K562 (cell line): ENCODE measurements around the gene TMEM11. TPM values are rescaled to one million over a fixed set of nuclear protein-coding genes. Genes with fewer than 3 reads are reported as not detected.

ENCODE experiments used
- ATAC-seq: fragments of 200-7000 bp; cut with Tn5 transposase; 3 replicates; pipeline ENCODE4 v1.9.1; 2020; ENCODE audit warnings: moderate library complexity
- BruUV-seq: library from RNA; stranded (reverse); fragments of 400-500 nt; replicated peaks from 2 replicates; lab custom pipeline; 2021; lab: Mats Ljungman, UMichigan
- CTCF ChIA-PET: fragments of 300-600 bp; formaldehyde crosslinking; extraction: SDS; loops from one replicate; lab custom pipeline; 2021; ENCODE audit warnings: low intra/inter-chr PET ratio; lab: Yijun Ruan, JAX
- POLR2A ChIA-PET: fragments of 300-600, 350-650 bp; sonication (Branson Sonifier 250); formaldehyde crosslinking; extraction: SDS; loops from one replicate; lab custom pipeline; 2021; ENCODE audit warnings: antibody characterized with exemption, inconsistent platforms; lab: Yijun Ruan, JAX
- DNase-seq, 4 experiments: peaks; one replicate each; pipeline versions ENCODE4 v3.0.0 to v3.0.0-alpha.2; 2011 to 2018; ENCODE audit warnings: low spot score in 3 of 4, mixed read lengths in 3 of 4; ENCODE audit errors: extremely low read depth in 1 of 4
- FAIRE-seq: peaks from 2 replicates; lab custom pipeline; 2011; peaks lifted over from hg19 to GRCh38; lab: Jason Lieb, UNC
- H2AFZ ChIP-seq: 2 replicates; pipeline ENCODE4 v1.6.0; 2011; ENCODE audit warnings: low read depth, low read length, control low read depth, inconsistent platforms
- H3K27ac ChIP-seq: fragments of 200-600 bp; 3 replicates; pipeline ENCODE4 v1.8.0; 2011; ENCODE audit warnings: low read depth, mild to moderate bottlenecking, control low read depth, inconsistent platforms, low read length, moderate library complexity, mixed read lengths; ENCODE audit errors: extremely low read depth
- H3K27me3 ChIP-seq, 2 experiments: fragments of 300-600 bp in 1 of 2; 2 replicates in 1 of 2; 3 replicates in 1 of 2; pipeline versions ENCODE4 v1.6.0 to v1.8.0; 2011; ENCODE audit warnings: inconsistent platforms in 2 of 2, low read length in 2 of 2, mild to moderate bottlenecking in 1 of 2, mixed read lengths in 1 of 2, moderate library complexity in 1 of 2; ENCODE audit not compliant: control insufficient read depth in 2 of 2, insufficient read depth in 2 of 2
- H3K36me3 ChIP-seq: fragments of 300-600 bp; 3 replicates; pipeline ENCODE4 v1.8.0; 2011; ENCODE audit warnings: mild to moderate bottlenecking, low read length, inconsistent platforms; ENCODE audit not compliant: control insufficient read depth, insufficient read depth
- H3K4me1 ChIP-seq, 2 experiments: fragments of 200-600 bp in 1 of 2; replicated peaks in 1 of 2; 2 replicates in 1 of 2; 3 replicates in 1 of 2; pipeline versions ENCODE4 v1.5.1 to v1.8.0; 2011; ENCODE audit warnings: inconsistent platforms in 2 of 2, low read length in 2 of 2, mild to moderate bottlenecking in 1 of 2, mixed read lengths in 1 of 2, moderate library complexity in 1 of 2; ENCODE audit not compliant: control insufficient read depth in 2 of 2, insufficient read depth in 2 of 2
- H3K4me2 ChIP-seq: 2 replicates; pipeline ENCODE4 v1.6.1; 2011; ENCODE audit warnings: low read length, control low read depth, inconsistent platforms, mixed read lengths; ENCODE audit not compliant: insufficient read depth
- H3K4me3 ChIP-seq: fragments of 200-600 bp; sonication (generic), shearing (Covaris generic); 2 replicates; pipeline ENCODE4 v1.5.1; 2016; ENCODE audit warnings: control low read depth, inconsistent platforms
- H3K79me2 ChIP-seq: fragments of 200-600 bp; 3 replicates; pipeline ENCODE4 v1.8.0; 2011; ENCODE audit warnings: low read length, inconsistent platforms; ENCODE audit not compliant: control insufficient read depth, insufficient read depth
- H3K9ac ChIP-seq, 2 experiments: 2 replicates each; pipeline versions ENCODE4 v1.6.0 to v1.6.1; 2011; ENCODE audit warnings: low read depth in 2 of 2, low read length in 2 of 2, control low read depth in 1 of 2, inconsistent platforms in 1 of 2, mild to moderate bottlenecking in 1 of 2, mixed read lengths in 1 of 2; ENCODE audit not compliant: insufficient read depth in 1 of 2
- H3K9me1 ChIP-seq: one replicate; pipeline ENCODE4 v1.6.0; 2011; ENCODE audit warnings: inconsistent platforms, mild to moderate bottlenecking, low read length, moderate library complexity; ENCODE audit not compliant: control insufficient read depth, insufficient read depth
- H3K9me3 ChIP-seq: replicated peaks from 2 replicates; pipeline ENCODE4 v1.5.1; 2011; ENCODE audit warnings: low read depth, low read length, inconsistent platforms; ENCODE audit not compliant: control insufficient read depth, insufficient read depth
- H4K20me1 ChIP-seq: replicated peaks from 2 replicates; pipeline ENCODE4 v1.6.1; 2011; ENCODE audit warnings: low read length, inconsistent platforms, mixed read lengths; ENCODE audit not compliant: control insufficient read depth, insufficient read depth
- ATF7 ChIP-seq: fragments of 450-650 bp; IDR thresholded peaks from 2 replicates; pipeline ENCODE4 v1.7.1; 2014; ENCODE audit warnings: mild to moderate bottlenecking, moderate library complexity
- KDM1A ChIP-seq, 2 experiments: fragments of 450-650 bp; IDR thresholded peaks; 2 replicates each; pipeline ENCODE4 v1.6.1; 2016; ENCODE audit warnings: mild to moderate bottlenecking in 2 of 2
- L3MBTL2 ChIP-seq: fragments of 450-650 bp; IDR thresholded peaks from 2 replicates; pipeline ENCODE4 v1.6.1; 2016; ENCODE audit warnings: mild to moderate bottlenecking, moderate library complexity
- NRF1 ChIP-seq, 2 experiments: fragments of 450-650 bp; IDR thresholded peaks in 1 of 2; conservative IDR thresholded peaks in 1 of 2; 2 replicates each; pipeline ENCODE4 v1.6.1; 2014; ENCODE audit warnings: mild to moderate bottlenecking in 2 of 2
- POLR2AphosphoS2 ChIP-seq: IDR thresholded peaks from 2 replicates; pipeline ENCODE4 v1.6.1; 2012; ENCODE audit warnings: low read length, improper control_type of control experiment
- RBM25 ChIP-seq: fragments of 200-400 bp; formaldehyde crosslinking; IDR thresholded peaks from 2 replicates; pipeline ENCODE4 v1.6.1; 2018; ENCODE audit warnings: low read length, low read depth, moderate library complexity; ENCODE audit not compliant: severe bottlenecking
- RCOR1 ChIP-seq, 2 experiments: IDR thresholded peaks; 2 replicates each; pipeline ENCODE4 v1.6.1; 2012; ENCODE audit warnings: low read depth in 2 of 2, low read length in 2 of 2, borderline replicate concordance in 1 of 2, improper control_type of control experiment in 1 of 2
- ZEB2 ChIP-seq: fragments of 450-650 bp; IDR thresholded peaks from 2 replicates; pipeline ENCODE4 v1.6.1; 2016
- ZNF644 ChIP-seq: fragments of 200-800 bp; sonication (Bioruptor generic); IDR thresholded peaks from 2 replicates; pipeline ENCODE4 v1.6.1; 2016; ENCODE audit warnings: low read depth, missing genetic modification characterization, missing compliant biosample characterization
- ZNF696 ChIP-seq: fragments of 250-450 bp; sonication (Bioruptor Pico); conservative IDR thresholded peaks from 2 replicates; pipeline ENCODE4 v1.4.0; 2020; ENCODE audit warnings: mild to moderate bottlenecking, moderate library complexity
- WGBS: fragments of 100-300 bp; shearing (Covaris generic); methylation state at CpG from one replicate; pipeline ENCODE4 v1.1.6; 2016; ENCODE audit warnings: low coverage, mixed read lengths; ENCODE audit not compliant: insufficient coverage; ENCODE audit errors: missing lambda C conversion rate; 5-methylcytosine and 5-hydroxymethylcytosine counted together
- in situ Hi-C: fragments of 300-500 bp; cut with MboI; formaldehyde crosslinking; loops from 4 replicates; pipeline ENCODE4 v1.15.0; 2018; ENCODE audit warnings: inconsistent platforms, mixed read lengths
- intact Hi-C: fragments of 100-400 bp; cut with micrococcal nuclease; formaldehyde crosslinking; loops from 2 replicates; pipeline ENCODE4 v1.14.2; 2022
- polyA plus RNA-seq, 8 experiments: library from polyadenylated mRNA; depleted of rRNA in 4 of 8; stranded (reverse) in 5 of 8; unstranded in 3 of 8; fragments of >200 nt; fragmentation: Nextera tagmentation in 2 of 8; fragmentation: Illumina TruSeq in 1 of 8; extraction: Ambion mirVana in 2 of 8; extraction: Trizol in 1 of 8; gene quantifications; 2 replicates each; pipeline versions ENCODE4 v1.2.1 to v1.2.3, GENCODE V29; 2011 to 2014; ENCODE audit warnings: inconsistent platforms in 1 of 8, missing spikeins in 1 of 8
- total RNA-seq, 7 experiments: library from RNA; depleted of rRNA in 6 of 7; stranded (reverse); fragments of >200 nt in 6 of 7; fragmentation: Illumina TruSeq in 2 of 7; extraction: Trizol in 2 of 7; gene quantifications; 2 replicates each; pipeline versions ENCODE4 v1.2.1 to v1.2.3, GENCODE V29; 2011 to 2021; ENCODE audit warnings: low replicate concordance in 1 of 7
- TF ChIP-seq, protein P1 (sequence below): sonication (generic); formaldehyde crosslinking; IDR thresholded peaks from 2 replicates; pipeline ENCODE4 v1.8.0; 2022; ENCODE audit warnings: mild to moderate bottlenecking, low read depth, missing genetic modification reagents
- TF ChIP-seq, protein P2 (sequence below): sonication (generic); formaldehyde crosslinking; IDR thresholded peaks from 2 replicates; pipeline ENCODE4 v1.8.1; 2023; ENCODE audit warnings: mild to moderate bottlenecking, missing genetic modification reagents
- TF ChIP-seq, protein P3 (sequence below): sonication (generic); formaldehyde crosslinking; IDR thresholded peaks from 2 replicates; pipeline ENCODE4 v1.8.0; 2022; ENCODE audit warnings: missing genetic modification reagents, mild to moderate bottlenecking, moderate library complexity, borderline replicate concordance

Gene TMEM11
- total and polyA plus RNA-seq, 9 of the 15 experiments (the other 6 are each of a cell fraction or from before 2014, with no cell fraction given), result 12.0 to 40.7 (median 30.0) TPM

DNA sequence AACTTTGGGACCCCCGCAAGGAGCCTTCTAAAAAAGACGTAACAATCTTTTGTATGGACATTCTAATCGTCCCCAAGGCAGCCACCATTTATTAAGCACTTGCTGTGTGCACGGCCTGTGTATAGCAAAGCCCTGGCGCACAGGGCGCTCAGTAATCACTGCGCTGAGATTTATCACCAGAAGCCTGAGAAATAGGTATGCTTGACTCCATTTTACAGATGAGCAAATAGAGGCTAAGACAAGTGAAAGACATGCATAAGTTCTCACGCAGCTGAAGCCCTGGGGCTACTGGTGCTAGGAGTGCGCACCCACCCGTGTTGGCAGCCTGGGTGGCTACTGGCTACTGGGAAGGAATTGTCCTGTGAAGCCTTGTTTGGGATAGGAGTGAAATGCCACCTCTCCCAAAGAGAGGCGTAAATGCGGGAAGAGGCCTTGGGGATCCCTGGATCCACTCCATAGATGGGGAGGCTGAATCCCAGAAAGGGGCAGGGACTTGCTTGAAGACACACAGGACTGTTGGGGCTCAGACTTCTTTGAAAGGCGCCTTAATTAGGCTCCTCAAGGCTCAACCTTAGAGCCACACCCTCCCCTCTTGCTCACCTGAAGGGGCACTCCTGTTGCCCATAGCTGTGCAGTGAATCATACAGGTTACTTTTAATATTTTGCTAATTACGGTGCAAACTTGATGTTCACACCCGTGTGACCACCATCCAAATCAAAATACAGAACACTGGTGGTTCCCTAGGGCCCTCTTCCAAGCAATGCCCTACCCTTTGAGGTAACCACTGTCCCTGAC is 39.9 kb upstream of the TMEM11 start:
- in situ Hi-C loops, result no loop called here
- POLR2A ChIA-PET, result no interaction called here
- peak; percentile 28 for ATAC-seq
- TF ChIP-seq, protein P1, sequence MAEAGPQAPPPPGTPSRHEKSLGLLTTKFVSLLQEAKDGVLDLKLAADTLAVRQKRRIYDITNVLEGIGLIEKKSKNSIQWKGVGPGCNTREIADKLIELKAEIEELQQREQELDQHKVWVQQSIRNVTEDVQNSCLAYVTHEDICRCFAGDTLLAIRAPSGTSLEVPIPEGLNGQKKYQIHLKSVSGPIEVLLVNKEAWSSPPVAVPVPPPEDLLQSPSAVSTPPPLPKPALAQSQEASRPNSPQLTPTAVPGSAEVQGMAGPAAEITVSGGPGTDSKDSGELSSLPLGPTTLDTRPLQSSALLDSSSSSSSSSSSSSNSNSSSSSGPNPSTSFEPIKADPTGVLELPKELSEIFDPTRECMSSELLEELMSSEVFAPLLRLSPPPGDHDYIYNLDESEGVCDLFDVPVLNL (CRISPR knock-in tag), result no peak
- no peak for TF ChIP-seq ZNF696 (CRISPR knock-in tag)
- peak; percentile 66 for TF ChIP-seq RBM25
- TF ChIP-seq NRF1 (conservative IDR thresholded peaks at IDR 0.05 in 1 of 2, IDR thresholded peaks at IDR 0.05 in 1 of 2), result 0 out of 4 replicates have a peak, but pooled peaks of 1 of the 2 experiments have one; percentile 10
- TF ChIP-seq ZEB2, result no peak
- TF ChIP-seq RCOR1 (IDR thresholded peaks at IDR 0.05; ENCODE audit: borderline replicate concordance in 1 of 2, low read depth in 2 of 2, low read length in 2 of 2), result peak in 1 of 2 experiments; percentile 75; a peak in 2 of 4 replicates
- TF ChIP-seq ZNF644 (tag), result no peak
- TF ChIP-seq, protein P2, sequence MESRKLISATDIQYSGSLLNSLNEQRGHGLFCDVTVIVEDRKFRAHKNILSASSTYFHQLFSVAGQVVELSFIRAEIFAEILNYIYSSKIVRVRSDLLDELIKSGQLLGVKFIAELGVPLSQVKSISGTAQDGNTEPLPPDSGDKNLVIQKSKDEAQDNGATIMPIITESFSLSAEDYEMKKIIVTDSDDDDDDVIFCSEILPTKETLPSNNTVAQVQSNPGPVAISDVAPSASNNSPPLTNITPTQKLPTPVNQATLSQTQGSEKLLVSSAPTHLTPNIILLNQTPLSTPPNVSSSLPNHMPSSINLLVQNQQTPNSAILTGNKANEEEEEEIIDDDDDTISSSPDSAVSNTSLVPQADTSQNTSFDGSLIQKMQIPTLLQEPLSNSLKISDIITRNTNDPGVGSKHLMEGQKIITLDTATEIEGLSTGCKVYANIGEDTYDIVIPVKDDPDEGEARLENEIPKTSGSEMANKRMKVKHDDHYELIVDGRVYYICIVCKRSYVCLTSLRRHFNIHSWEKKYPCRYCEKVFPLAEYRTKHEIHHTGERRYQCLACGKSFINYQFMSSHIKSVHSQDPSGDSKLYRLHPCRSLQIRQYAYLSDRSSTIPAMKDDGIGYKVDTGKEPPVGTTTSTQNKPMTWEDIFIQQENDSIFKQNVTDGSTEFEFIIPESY (CRISPR knock-in tag), result peak; percentile 86
- peak; percentile 88 to 89 for TF ChIP-seq KDM1A (IDR thresholded peaks at IDR 0.05)
- no peak for TF ChIP-seq POLR2AphosphoS2
- TF ChIP-seq, protein P3, sequence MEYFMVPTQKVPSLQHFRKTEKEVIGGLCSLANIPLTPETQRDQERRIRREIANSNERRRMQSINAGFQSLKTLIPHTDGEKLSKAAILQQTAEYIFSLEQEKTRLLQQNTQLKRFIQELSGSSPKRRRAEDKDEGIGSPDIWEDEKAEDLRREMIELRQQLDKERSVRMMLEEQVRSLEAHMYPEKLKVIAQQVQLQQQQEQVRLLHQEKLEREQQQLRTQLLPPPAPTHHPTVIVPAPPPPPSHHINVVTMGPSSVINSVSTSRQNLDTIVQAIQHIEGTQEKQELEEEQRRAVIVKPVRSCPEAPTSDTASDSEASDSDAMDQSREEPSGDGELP (CRISPR knock-in tag), result peak; percentile 36; the same call in 1 of the 2 replicates
- peak; percentile 21; the same call in 1 of the 2 replicates for TF ChIP-seq L3MBTL2
- TF ChIP-seq ATF7, result no peak

More for the DNA sequence above, 39.9 kb upstream of the TMEM11 start:
- BruUV-seq, result no TSS peak
- H3K9ac ChIP-seq, result peak overlapping the region; percentile 31 to 48; a peak in 2 of 4 replicates
- H3K27ac ChIP-seq, result peak overlapping the region; percentile 57; the same call in 1 of the 3 replicates
- no peaks in the 10 kb centered on the region for H3K9me3 ChIP-seq
- intact Hi-C loops, result no loop called here
- H3K4me3 ChIP-seq, result peak overlapping the region; percentile 47
- H3K4me1 ChIP-seq, result peaks cover 12 to 23% of the 10 kb centered on the region in 2 experiments; a peak in 4 of 5 replicates
- no peaks in the 10 kb centered on the region for H3K27me3 ChIP-seq
- DNase-seq (no peak), FAIRE-seq (no peak)
- no peaks in the 10 kb centered on the region for H3K9me1 ChIP-seq
- WGBS, result 47% methylated on average over 11 of the region's 15 CpGs
- H3K4me2 ChIP-seq, result peak overlapping the region; percentile 82
- CTCF ChIA-PET, result no interaction called here
- H3K79me2 ChIP-seq, result no peaks in the 10 kb centered on the region
- H3K36me3 ChIP-seq, result no peaks in the 10 kb centered on the region
- peaks cover 4% of the 10 kb centered on the region; the same call in 1 of the 2 replicates for H4K20me1 ChIP-seq
- peak overlapping the region; percentile 74 for H2AFZ ChIP-seq
